ENCODE measurements around the gene ATG5. TPM values are rescaled to one million over a fixed set of nuclear protein-coding genes. Genes with fewer than 3 reads are reported as not detected.

The ATG5 gene
- polyA plus RNA-seq, 1 donor (not counting 4 experiments of a cell fraction or from before 2014, with no cell fraction given) = 60.0 TPM

- H3K4me3 ChIP-seq (ENCODE audit: control insufficient read depth in 2 of 3, extremely low read depth in 1 of 3, insufficient read depth in 2 of 3, low read depth in 1 of 3, low read length in 3 of 3) = no peak overlapping the region
- no peaks in the 10 kb centered on the region for H3K9me3 ChIP-seq (ENCODE audit: control insufficient read depth, low read depth, low read length)
- no peaks in the 10 kb centered on the region for H3K9me1 ChIP-seq (ENCODE audit: control insufficient read depth, extremely low read depth, insufficient read depth, low read length)
- no peak for FAIRE-seq
- no peak for DNase-seq (ENCODE audit: low read depth, low spot score)
- H3K79me2 ChIP-seq (ENCODE audit: control insufficient read depth, insufficient read depth, low read length) = peaks cover 88% of the 10 kb centered on the region
- dilution Hi-C loops (cut with MboI; ENCODE audit: extremely low pct_ligation_motif_present, low sequenced_read_pairs) = no loop called here
- H3K27ac ChIP-seq (ENCODE audit: control insufficient read depth, insufficient read depth, low read length) = no peak overlapping the region
- H3K4me2 ChIP-seq (ENCODE audit: control insufficient read depth, extremely low read depth, insufficient read depth, low read depth, low read length) = no peak overlapping the region
- TF ChIP-seq EZH2 (IDR thresholded peaks at IDR 0.05; ENCODE audit: low read length) (no peak), CTCF (optimal IDR thresholded peaks at IDR 0.05 in 1 of 3, IDR thresholded peaks at IDR 0.05 in 1 of 3, conservative IDR thresholded peaks at IDR 0.05 in 1 of 3; ENCODE audit: extremely low read depth in 1 of 3, insufficient read depth in 2 of 3, low read length in 3 of 3) (no peak)
- no peaks in the 10 kb centered on the region for H4K20me1 ChIP-seq (ENCODE audit: control insufficient read depth, extremely low read depth, insufficient read depth, low read length)
- no peaks in the 10 kb centered on the region for H3K27me3 ChIP-seq (ENCODE audit: control insufficient read depth, extremely low read depth, insufficient read depth, low read length)
- peaks cover 15% of the 10 kb centered on the region for H3K4me1 ChIP-seq (ENCODE audit: control insufficient read depth, extremely low read depth, insufficient read depth, low read length)
- no peak overlapping the region for H3K9ac ChIP-seq (ENCODE audit: control insufficient read depth, extremely low read depth, insufficient read depth, low read length)
- no peak overlapping the region for H2AFZ ChIP-seq (ENCODE audit: control insufficient read depth, low read length)
- peaks cover 5 to 10% of the 10 kb centered on the region in 2 experiments for H3K36me3 ChIP-seq (ENCODE audit: control insufficient read depth in 2 of 2, extremely low read depth in 1 of 2, insufficient read depth in 2 of 2, low read length in 2 of 2)
These were observed 7.5 kb downstream of the ATG5 start for GRCh38 chr6:106318061-106318460.

DNA sequence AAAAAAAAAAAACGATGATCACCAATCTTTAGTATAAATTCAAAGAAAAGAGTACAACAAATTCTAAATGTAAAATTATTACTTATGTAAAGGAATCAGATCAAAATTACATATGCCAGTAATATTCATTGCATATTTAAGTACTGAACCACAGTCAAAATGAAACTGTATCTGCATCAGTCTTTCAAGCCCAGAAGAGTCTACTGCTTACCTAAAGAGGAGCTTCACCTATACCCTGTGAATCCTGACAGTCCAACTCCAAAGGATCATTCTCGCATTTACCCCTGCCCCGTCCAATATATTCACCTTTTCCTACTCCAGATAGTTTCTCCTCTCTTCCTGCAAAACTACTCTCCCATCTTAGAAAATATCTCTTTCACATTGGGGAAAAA lies 9.2 kb downstream of the ATG5 start:
- Histone ChIP-seq H4K20me1 (ENCODE audit: control insufficient read depth, extremely low read depth, insufficient read depth, low read length) (no peaks in the 10 kb centered on the region), H3K36me3 (ENCODE audit: control insufficient read depth in 2 of 2, extremely low read depth in 1 of 2, insufficient read depth in 2 of 2, low read length in 2 of 2) (peaks cover 5 to 17% of the 10 kb centered on the region in 2 experiments), H3K27me3 (ENCODE audit: control insufficient read depth, extremely low read depth, insufficient read depth, low read length) (no peaks in the 10 kb centered on the region), H3K79me2 (ENCODE audit: control insufficient read depth, insufficient read depth, low read length) (peaks cover 80% of the 10 kb centered on the region), H3K4me3 (ENCODE audit: control insufficient read depth in 2 of 3, extremely low read depth in 1 of 3, insufficient read depth in 2 of 3, low read depth in 1 of 3, low read length in 3 of 3) (no peak overlapping the region), H3K9me1 (ENCODE audit: control insufficient read depth, extremely low read depth, insufficient read depth, low read length) (no peaks in the 10 kb centered on the region), H3K27ac (ENCODE audit: control insufficient read depth, insufficient read depth, low read length) (no peak overlapping the region), H3K4me2 (ENCODE audit: control insufficient read depth, extremely low read depth, insufficient read depth, low read depth, low read length) (peak overlapping the region; percentile 49), H2AFZ (ENCODE audit: control insufficient read depth, low read length) (no peak overlapping the region), H3K4me1 (ENCODE audit: control insufficient read depth, extremely low read depth, insufficient read depth, low read length) (peaks cover 26% of the 10 kb centered on the region), H3K9ac (ENCODE audit: control insufficient read depth, extremely low read depth, insufficient read depth, low read length) (no peak overlapping the region), H3K9me3 (ENCODE audit: control insufficient read depth, low read depth, low read length) (no peaks in the 10 kb centered on the region)
- peak; percentile 29 for FAIRE-seq
- dilution Hi-C loops (cut with MboI; ENCODE audit: extremely low pct_ligation_motif_present, low sequenced_read_pairs) = no loop called here
- TF ChIP-seq EZH2 (IDR thresholded peaks at IDR 0.05; ENCODE audit: low read length) = no peak
- no peak for TF ChIP-seq CTCF (optimal IDR thresholded peaks at IDR 0.05 in 1 of 3, IDR thresholded peaks at IDR 0.05 in 1 of 3, conservative IDR thresholded peaks at IDR 0.05 in 1 of 3; ENCODE audit: extremely low read depth in 1 of 3, insufficient read depth in 2 of 3, low read length in 3 of 3)
- no peak for DNase-seq (ENCODE audit: low read depth, low spot score)

Measured in keratinocyte (primary cell).